Stimulated activated naive CD4-positive, alpha-beta T cell treated with Interleukin-2 at 50 U/mL for 16 hours (primary cell): ENCODE results near the gene VWA7.
"Not testable (repeated sequence)": the region's sequence is repeated elsewhere in the genome, so short reads cannot be mapped to it uniquely, and the experiment has no call there.

Experiments
- DNase-seq: peaks from one replicate; lab custom pipeline; 2025; lab: John Stamatoyannopoulos, UW

VWA7 gene

DNA sequence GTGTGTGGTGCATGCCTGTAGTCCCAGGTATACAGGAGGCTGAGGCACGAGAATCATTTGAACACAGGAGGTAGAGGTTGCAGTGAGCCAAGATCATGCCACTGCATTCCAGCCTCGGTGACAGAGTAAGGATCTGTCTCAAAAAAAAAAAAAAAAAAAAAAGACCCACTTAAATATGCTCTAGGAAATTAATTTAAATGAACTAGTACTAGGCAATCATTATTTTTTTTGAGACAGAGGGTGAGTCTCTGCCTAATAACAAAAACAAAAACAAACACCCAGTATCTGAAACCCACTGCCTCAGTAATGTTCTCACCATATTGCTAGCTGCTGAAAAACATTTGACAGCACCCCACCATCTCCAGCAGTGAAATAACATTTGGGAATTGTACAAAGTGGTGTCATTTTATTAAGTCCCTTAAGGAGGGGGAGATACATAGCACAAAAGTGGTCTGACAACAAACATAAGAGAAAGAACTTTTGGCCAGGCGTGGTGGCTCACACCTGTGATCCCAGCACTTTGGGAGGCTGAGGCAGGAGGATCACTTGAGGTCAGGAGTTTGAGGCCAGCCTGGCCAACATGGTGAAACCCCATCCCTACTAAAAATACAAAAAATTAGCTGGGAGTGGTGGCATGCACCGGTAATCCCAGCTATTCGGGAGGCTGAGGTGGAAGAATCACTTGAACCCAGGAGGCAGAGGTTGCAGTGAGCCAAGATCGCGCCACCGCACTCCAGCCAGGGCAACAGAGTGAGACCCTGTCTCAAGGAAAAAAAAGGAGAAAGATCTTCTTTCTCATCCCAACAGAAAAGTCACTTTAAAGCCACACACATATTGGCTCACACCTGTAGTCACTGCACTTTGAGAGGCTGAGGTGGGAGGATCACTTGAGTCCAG lies 24.2 kb upstream of the VWA7 start:
- DNase-seq = not testable (repeated sequence)

DNA sequence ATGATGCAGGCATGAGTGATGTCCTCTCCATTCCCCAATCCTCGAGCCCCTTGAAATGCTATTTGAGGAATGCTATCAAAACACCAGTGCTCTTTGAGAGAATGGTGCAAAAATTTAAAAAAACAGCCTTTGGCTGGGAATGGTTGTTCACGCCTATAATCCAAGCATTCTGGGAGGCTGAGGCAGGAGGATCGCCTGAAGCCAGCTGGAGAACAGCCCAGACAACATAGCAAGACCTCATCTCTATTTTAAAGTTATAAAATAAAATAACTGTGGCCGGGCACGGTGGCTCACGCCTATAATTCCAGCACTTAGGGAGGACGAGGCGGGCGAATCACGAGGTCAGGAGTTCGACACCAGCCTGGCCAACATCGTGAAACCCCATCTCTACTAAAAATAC lies 22.7 kb upstream of the VWA7 start:
- DNase-seq = no peak

DNA sequence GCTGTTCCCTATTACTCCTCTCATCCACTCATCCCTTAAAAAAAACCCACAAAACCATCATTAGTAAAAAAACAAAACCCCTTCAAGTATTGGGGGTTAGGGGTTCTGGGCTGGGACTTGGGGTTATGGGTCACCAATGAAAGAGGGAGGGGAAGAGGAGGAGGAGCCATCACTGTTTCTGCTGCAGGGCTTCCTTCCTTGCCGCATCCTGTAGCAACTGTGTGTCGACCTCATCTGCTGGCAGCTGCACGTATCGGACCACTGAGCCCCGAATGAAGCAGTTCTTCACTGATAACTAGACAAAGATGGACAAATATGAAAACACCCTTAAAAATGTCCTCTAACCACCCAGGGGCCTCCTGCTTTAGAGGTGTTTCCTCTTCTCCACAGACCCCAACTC lies 20.5 kb upstream of the VWA7 start:
- DNase-seq = no peak

DNA sequence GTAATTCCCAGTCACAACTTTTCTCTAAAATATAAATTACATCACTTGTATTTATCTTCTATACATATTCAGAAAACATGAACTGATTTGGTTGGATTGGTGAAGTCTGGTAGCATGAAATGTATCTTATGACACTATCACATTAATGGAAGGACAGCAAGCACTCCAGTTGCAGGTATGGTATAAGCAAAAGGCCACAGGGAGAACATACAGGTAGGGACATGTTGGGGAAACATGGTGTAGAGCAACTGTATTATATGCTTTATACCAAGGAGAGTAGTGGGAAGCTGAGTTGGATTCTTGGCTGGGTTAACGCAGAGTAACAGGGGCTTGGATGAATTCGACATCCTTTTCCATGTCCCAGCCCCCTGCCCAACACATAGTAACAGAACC lies 19.9 kb upstream of the VWA7 start:
- no peak for DNase-seq

DNA sequence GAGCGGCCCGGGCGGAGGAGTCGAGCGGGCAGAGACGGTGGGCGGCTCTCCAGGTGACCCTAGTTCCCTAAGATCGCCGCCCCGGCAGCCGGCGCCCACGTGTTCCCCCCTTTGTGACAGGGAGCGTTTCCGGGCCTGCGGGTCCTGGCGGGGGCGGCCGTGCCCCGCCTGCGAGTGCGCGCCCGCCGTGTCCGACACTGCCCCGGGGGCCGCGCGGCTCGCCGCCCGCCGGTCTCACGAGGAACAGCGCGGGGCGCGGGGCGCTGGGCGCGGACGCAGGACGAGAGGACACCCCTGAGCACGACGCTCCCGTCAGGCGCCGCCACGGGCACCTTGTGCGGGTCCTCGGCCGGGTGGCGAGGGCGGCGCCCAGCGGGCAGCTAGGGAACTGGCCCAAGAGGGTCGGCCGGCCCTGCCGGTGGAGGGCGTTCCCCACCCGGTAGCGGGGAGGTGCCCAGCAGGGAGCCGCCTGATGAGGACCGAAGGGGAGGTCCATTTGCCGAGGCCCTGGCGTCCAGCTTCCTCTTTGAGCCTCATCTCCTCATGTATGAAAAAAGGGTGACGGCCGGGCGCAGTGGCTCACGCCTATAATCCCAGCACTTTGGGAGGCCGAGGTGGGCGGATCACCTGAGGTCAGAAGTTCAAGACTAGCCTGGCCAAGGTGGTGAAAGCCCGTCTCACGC lies 18.6 kb upstream of the VWA7 start, which contains the start of gene VARS1:
Gene VARS1 (minus strand): TSS at position 137 of the 683 bp plus-strand sequence. CDS start 535 bp downstream, outside the sequence.
- DNase-seq = peak; percentile 78

DNA sequence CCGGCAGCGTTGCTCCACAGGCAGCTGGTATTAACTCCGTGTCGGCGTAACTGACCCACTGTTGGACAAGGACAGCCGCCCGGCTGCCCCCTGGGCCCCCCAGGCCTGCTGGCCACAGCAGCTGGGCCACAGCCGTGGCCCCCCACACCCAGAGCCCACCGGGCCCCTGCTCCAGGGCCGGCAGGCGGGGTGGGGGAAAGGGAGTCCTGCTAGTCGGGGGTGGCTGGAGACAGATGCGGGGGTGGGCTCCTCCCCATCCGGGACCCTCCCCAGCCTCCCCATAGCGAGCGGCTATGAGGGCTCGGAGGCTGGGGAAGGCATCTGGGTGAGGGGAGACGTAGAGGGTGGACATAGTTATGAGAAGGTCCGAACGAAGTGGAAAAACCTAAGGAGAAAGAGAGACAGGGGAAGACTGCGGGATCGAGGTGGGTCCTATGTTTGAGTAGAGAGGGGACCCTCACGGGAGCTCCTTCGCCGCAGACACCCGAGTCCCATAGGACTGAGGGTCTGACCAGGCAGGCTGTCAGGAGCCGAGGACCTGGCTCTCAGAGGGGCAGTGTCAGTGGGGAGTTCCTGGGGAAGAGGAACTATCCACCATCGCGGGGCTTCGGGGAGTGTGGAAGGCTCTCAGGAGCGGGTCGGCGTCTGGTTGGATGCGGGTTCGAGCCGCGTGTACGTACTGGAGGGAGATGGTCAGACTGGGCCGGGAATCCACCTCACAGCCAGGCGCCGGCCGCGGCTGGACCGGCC lies 17.9 kb upstream of the VWA7 start:
- no peak for DNase-seq

DNA sequence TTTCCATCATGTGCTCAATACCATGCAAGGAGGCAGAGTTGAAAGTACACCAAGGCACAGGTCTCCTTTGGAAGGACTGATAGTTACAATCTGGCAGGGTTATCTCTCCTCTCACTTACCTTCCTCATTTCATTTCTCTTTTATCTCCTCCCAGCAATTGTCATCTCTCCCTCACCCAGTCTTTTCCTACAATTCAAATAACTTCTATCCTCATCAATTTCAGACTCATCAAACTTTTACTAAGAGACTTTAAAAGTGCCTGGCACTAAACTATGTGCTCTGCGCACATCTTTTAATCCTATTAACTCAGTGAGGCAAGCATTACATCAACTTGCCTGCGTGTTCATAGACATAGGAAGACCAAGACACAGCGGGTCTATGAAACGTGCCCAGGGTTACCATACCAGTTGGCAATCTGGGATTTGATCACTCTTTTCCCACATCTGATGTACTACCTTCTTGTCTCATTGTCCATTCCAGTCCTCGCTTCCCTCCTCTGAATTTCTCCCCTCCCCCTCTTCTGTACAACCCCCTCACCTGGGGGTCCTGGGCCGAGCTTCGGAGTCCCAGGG lies 17.3 kb upstream of the VWA7 start:
- no peak for DNase-seq

DNA sequence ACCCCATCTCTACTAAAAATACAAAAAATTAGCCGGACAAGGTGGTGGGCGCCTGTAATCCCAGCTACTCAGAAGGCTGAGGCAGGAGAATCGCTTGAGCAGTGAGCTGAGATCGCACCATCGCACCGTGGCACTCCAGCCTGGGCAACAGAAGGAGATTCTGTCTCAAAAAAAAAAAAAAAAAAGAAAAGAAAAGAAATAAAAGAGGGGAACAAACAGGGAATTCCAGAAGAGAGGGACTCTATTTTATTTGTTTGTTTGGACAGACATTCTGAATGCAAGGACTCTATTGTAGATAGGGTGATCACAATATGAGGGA lies 16.8 kb upstream of the VWA7 start:
- DNase-seq = not testable (repeated sequence)

DNA sequence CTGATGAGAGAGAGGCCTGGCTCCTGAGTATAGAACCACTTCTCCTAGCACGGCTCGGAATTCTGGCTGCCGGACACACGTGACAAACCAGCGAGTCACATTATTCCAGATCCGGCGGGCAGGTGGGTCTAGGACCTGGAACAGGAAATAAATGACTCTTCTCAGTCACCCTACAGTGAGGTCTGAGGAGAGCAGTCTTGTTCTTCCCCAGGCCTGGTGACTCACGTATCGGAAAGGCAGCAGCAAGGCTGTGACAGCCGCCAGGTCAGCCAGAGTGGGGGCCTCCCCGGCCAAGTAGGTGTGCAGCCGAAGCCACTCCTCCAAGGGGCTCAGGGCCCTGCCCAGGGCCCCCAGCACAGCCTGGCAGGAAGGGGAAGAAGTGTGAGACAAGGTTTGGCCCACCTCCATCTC lies 15.6 kb upstream of the VWA7 start:
- DNase-seq = no peak

DNA sequence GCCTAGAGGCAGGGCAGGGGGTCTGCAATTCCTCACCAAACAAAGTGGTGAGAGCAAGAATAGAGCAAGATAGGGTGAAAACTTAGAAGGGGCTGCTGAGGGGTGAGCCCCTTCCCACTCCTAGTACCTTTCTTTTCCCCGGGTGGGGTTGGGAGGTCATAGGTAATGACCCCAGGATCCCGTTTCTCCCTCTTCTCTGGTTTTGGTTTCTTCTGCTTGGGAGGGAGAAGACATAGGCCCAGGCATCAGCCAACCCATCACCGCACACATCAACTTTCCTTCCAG lies 14.9 kb upstream of the VWA7 start:
- DNase-seq = no peak

DNA sequence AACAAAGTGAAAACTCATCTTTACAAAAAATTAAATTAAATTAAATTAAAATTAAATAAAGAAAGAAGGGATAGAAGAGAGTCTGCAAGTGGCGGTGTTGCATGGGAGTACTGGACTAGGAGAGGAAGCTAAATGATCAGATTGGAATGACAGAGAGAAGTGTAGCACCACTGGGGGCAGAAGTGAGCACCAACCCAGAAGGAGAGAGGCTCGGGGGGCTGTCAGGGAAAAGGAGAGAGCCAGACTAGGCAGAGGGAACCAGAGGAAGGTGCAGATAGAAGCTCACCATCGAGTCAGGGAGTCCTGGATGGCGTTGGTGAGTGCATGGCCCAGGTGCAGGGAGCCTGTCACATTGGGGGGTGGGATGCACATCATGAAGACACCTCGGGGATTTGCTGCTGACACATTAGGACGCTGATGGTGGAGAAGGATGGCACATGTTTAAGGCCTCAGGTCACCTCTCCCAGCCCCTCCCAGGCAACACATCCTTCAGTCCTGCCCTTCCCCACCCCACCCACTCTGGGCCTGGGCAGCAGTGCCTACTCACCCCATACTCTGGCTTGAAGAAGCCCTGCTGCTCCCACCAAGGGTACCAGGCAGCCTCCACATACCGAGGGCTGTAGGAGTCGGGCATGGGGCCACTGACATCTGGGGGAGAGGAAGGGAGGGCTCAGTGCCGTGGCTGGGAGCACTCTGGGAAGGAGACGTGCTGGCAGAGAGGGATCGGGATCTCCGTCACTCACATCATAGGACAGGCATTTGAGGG lies 14.4 kb upstream of the VWA7 start:
- DNase-seq = peak; percentile 14

DNA sequence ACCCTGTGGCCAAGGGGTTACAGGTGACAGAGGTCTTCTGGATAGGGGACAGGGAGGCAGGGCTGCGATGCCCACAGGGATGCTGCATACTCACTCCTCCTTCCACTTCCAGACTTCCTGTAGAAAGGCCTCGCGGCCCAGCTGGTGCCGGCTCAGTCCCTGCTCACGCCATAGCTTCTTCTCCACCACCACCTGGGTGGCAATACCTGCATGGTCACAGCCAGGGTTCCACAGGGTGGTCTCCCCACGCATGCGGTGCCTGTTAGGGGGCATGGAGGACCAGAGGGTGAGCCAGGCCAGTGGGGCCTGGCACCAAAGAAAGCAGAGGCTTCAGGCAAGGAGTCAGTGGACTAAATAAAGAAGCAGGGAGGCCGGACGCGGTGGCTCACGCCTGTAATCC lies 8.3 kb upstream of the VWA7 start:
- no peak for DNase-seq

DNA sequence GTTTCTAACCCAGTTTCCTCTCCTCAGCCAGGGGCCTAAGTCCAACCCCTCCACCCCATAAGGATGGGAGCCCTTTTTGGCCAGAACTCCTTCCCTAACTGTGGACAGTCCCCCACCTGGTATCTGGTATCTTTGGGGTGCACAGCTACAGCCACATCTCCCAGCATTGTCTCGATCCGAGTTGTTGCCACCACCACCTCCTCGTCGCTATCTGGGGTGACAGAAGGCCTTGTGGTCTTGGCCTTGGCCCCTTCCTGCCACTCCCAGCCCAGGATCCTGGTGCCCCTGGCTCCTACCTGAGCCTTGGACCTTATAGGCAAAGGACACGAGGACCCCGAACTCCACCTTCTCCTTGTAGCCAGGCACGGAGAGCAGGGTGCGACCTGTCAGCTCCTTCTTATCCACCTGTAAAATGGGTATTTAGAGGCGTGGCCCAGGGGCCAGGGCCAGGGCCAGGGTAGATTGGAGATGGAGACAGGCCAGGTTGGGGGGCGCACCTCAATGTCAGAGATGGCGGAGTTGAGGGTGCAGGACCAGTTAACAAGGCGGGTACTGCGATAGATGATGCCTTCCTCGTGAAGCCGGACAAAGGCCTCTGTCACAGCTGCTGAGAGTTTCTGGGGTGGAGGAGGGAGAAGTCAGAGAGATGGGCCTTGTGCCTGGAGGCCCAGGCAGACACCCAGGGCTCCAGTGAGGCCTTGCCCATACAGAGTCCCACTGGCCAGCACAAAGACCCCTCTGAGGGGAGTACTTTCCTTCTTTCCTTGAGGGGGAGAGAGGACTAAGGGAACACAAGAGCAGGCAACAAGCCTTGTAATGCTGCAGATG lies 7.2 kb upstream of the VWA7 start:
- no peak for DNase-seq

DNA sequence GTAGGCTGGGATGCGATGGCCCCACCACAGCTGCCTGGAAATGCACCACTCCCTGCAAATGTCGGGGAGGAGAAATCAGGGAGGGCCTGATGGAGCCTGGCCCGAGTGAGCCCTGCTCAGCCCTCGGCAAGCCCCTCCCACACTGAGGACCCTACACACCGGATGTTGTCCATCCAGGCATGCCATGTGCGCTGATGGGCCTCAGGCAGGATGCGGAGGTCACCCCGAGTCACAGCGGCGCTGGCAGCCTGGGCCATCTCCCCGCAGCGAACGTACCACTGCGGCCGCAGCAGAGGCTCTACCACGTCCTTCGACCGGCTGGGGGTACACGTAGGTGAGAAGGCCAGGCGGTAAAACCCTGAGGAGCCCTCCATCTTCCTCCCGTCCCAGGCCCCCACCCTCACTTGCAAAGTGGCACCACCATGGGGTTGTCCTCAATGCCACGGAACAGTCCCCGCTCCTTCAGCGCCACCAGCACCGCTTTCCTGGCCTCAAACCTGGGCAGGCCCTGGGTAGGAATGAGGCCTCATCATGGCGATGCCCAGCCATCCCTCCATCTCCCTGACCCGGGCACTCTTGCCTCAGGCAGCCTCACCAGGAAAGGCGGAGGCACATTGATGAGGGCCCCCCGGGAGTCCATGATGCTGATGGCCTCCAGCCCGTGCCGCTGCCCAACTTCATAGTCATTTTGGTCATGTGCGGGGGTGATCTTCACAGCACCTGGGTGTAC lies 5.2 kb upstream of the VWA7 start:
- DNase-seq = no peak

DNA sequence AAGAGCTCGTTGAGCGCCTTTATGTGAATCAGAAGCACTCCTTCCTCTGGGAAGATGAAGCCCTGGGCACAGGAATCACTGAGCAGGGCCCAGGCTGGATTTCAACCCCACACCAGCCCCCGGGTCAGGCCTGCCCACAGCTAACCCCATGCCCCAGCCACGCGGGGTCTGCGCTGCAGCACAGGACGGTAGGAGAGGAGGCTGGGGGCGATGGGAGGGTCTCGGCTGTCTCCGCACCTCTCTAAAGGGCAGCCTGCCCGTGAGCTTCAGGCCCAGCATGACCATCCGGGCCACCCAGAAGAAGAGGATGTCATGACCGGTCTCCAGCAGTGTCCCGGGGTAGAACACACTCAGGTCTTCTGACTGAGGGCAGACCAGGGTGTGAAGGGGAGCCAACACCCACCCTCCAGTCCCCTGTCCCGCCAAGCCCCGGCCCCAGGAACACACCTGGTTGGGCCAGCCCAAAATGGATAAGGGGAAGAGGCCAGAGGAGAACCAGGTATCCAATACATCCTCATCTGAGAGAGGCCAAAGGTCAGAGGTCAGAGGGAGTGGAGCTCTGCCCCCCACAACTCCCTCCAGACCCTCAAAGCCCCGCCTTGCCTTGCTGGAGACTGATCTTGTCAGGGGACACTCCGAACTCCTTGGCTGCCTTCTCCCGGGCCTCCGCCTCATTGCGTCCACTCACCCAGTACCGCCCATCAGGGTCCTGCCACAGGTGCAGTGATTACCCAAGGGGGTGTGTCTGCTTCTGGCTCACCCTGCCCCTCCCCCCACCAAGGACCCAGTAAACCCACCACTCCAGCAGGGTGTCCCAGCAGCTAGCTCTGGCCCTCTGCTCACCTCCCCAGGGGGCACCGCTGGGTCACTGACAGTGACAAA lies 4.4 kb upstream of the VWA7 start:
- no peak for DNase-seq

DNA sequence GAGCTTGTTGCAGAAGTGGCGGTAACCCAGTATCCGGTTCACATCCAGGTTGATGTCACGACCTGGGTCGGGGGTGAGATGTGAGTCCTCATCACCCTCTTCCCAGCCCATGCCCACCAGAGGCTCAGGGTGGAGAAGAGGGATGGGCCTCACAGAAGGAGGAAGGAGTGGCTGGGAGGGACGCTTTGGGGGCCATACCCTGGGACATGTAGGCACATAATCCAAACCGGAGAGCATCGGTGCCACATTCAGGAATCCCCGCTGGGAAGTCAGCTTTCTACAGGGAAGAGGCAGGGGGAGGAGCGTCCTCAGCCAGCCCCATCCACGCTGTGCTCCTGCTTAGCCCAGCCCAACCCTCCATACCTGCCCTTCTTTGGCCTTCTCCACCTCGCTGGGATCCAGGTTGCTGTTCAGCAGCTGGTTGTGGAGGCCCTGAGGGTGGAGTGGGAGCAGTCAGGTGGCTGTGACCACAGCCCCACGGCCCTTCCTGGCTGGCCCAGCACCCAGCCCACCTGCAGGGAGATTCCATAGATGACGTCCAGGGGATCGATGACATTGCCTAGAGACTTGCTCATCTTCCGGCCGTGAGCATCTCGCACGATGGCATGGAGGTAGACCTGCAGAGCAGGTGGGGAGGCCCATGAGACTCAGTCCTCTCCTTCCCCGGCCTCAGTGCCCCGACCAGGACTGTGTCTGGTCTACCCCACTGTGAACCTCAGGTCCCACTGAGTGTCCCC lies 3.5 kb upstream of the VWA7 start:
- DNase-seq = no peak

DNA sequence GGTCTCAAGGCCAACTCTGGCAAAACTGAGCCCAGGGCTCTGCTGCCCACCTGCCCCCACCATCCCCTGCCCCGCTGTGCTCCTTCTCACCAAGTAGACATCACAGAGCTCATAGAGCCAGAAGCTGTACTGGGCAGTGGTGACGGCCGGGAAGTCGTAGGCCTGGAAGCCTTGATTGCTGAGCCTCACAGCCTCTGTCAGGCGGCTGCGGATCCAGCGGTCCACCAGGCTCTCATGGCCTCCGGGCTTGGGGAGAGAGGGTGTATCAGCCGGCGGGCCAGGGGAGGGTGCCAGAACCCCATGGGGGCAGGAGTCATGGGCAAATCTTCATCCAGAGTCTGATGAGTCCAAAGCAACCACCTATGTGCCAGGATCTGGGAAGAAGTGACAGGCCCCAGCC lies 2.8 kb upstream of the VWA7 start:
- no peak for DNase-seq

DNA sequence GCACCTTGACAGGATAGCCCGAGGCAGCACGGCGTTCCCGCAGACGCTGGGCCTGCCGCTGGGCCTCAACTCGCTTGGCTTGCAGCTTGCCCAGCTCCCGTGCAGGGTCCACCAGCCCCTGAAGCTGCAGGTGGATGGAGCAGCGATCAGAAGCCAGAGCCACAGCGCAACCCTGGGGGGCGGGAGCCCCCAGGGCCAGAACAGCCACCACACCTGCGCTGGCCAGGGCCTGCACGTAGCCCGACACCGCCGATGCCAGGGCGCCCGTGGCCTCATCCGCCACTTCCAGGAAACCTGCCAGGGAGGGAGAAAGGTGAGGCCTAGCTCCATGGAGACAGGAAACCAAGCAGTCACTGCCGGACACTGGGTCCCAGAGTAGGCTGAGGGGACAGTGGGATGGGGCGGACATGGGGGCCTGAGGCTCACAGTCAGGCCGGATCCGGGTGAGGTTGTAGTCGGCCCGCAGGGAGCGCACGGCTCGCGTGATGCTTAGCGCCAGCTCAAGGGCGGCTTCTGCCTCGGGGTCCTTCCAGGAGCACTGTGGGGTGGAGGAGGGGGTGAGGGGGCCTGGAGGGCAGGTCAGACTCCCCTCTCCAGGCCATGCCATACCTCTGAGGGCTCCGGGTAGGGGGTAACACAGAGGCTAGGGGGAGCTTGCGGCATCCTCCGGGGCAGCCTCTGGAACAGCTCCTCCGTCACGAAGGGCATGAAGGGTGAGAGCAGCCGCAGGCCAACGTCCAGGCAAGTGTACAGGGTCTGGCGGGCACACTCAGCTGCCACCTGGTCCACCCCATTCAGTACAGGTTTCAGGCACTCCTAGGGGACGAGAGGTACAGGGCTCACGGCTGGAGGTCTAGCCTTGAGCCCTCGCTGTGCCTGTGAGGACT lies 2.1 kb upstream of the VWA7 start:
- DNase-seq = no peak
